DMS53 treated with DMSO at 0.1 percent for 48 hours (cell line): ENCODE measurements around the gene SMOC1.
A peak's percentile ranks its signal among the peaks of the same experiment; 100 is the strongest.

ENCODE experiments used
- DNase-seq: peaks from one replicate; lab custom pipeline; 2025; ENCODE audit not compliant: unreplicated experiment; lab: John Stamatoyannopoulos, UW

The SMOC1 gene

DNA sequence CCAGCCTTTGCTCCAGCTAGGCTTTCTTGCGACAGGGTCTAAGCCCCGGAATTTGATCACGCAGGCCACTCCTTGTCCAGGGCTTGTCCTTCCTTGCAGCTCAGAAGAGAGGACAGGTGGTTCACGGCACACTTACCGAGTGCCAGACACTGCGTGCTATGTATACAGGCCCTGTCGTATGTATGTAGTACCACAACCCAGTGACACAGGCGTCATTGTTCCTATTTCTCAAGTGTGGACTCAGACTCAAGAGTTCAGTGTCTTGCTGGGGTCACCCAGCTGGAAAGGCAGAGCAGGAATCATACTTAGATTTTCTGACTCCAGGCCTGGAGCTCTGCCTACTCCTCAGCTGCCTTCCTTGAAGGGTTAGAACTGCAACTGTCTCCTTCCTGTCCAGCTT is 153.9 kb downstream of the SMOC1 start:
- DNase-seq, result no peak

DNA sequence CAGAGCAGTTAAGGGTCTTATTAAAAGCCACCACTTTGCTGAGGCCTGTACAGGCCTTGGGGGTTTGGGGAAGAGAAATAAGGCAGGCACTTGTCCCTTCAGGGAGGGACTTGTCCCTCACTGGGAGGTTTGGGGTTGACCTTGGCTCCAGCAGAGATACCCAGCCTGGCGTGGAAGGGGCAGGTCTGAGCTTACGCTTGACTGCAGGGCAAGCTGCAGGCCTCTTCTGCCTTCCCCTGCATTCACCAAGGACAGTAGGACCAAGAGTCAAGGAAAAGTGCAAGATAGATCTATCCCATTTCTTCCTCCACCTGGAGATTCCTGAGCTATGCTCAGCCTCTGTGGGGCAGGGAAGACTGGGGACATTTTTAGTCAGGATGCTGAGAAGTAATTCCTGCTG is 154.3 kb downstream of the SMOC1 start:
- no peak for DNase-seq

DNA sequence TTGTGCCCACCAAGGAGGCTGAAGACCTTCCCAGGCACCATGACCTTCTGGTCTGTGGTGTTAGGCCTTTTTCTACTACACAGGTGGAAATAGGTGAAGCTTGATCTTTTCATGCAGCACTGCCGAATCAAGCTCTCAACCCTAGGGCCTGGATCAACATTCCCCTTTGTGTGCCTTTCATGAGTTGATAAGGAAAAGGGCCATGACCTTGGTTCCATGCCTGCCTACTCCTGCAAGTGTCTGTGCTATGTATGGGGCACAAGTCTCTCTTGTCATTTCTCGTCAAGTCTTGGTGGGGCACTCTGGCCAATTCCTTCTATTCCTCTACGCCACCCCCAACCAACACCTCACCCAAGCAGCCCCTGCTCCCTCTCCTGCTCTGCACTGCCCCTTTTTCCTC is 155.0 kb downstream of the SMOC1 start:
- DNase-seq, result no peak

DNA sequence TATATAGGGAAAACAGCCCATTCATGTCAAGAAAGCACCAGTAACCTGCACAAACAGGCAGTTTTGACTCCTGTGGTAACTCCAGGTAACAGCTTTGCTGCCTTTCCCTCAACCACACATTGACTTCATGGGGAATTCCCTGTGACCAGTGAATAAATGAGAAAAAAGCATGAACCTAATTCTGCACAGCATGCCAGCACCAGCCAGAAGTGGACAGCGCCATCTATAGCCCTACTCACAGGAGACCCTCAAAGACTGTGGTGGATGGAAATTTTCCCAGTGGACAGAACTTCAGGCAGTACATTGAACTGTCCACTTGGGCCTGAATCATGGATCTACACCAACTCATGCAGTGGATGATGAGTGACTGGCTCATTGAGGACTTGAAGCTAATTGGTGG is 157.4 kb downstream of the SMOC1 start:
- DNase-seq, result no peak

DNA sequence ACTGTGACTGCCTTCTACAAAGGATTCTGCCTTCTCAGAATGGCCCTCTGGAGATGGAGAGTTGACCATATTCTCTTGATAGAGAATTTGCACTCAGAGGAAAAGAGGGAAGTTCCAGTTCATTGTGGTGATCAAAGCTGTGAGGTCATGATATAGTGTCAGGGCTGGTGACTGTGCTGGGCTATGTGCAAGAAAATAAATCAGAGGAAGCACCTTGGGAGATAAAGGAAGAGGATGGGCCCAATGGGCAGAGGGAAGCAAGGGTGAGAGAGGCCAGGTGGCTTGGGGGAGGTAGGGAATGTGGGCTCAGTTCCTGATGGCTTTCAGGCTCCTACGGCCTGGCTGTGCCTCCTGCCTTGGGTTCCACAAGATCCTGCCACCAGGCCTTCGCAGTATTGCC is 163.8 kb downstream of the SMOC1 start:
- no peak for DNase-seq

DNA sequence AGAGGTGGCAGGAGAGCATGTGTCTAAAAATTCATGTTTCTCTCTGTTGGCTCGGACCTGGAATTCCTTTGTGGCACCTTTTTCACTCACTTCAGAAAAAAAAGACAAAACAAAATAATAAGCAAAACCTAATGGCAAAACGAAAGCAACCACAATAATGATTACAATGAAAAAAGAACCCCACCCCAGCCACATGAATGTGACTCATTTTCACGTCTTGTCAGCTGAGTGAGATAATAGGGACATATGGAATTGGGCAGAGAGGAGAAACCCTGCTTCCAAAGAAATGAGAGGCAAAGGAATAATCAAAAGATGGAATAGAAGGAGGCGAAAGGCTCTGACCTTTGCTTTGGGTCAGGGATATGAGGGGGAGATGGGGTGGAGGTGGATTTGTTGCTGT is 166.1 kb downstream of the SMOC1 start:
- DNase-seq, result no peak

DNA sequence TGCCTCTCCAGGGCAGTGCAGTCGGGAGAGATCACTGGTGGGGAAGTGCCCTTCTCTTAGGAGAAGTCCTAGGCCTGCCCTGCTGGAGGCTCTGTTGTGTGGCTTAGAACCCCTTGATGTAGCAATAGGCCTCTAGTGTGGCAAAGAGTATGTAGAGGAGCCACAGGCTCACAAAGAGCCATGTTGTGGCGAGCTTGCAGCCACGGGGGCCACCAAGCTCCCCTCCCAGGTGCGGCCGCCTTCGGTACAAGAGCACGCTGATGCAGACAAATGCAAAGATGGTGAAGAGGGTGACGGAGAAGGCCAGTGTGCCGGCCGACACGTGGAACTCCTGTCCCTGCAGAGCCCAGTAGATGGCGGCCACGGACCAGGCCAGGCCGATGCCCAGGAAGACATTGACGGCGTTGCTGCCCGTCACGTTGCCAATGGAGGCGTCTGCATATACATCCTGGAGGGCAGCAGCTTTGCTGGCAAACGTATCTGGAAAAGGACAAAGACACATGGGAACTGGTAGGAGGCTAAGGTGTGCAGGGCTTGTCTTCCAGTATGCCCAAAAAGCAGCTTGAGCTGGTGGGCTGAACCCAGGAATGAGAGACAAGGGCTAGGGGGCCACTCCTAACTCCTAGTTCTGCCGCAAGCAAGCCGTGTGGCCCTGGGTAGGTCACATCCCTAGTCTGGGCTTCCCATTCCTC is 166.8 kb downstream of the SMOC1 start:
- DNase-seq, result peak; percentile 17

DNA sequence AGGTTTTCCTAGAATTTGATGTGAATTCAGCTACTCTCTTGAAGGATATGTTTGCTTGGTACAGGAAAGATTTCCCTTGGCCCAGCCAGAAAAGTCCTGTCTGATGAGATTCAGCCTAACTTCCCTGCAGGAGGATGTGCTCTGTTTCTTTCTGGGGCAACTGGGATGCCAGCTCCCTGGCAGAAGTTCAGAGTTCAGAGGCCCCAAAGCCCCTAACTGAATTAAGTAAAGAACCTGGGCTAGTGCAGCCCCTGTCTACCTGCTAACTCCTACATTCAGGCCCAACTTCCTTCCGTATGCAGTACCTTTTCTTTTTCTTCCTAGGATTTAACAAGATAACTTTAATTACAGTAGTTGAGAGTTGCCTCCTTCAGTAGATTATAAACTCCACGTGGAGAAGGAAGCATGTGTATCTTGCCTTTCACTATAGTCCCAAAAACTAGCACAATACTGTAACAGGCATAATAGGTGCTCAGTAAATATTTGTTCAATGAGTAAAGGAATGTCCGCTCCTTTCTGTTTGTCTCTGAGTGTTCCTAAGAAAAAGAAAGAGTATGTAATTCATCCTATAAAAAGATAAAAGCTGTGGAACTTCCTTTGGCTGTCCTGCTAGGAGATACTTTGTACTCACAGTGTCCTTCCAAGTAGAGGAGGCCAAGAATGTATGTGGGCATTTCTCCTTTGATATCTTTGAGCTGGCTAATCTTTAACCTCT is 168.5 kb downstream of the SMOC1 start:
- no peak for DNase-seq

DNA sequence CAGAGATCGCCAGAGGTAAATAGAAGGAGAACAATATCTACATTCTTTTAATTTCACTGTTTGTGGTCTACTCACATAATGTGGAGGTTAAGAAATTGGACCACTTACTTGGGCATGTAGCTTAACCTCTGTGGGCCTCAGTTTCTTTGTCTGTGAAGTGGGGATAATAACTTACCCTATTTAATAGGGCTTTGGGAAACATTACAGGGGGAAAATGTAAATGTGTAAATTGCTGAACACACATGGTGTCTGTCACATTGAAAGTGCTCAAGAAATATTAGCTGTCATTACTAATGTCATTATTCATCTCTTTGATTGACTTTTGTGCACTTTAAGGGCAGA is 169.1 kb downstream of the SMOC1 start:
- DNase-seq, result no peak

DNA sequence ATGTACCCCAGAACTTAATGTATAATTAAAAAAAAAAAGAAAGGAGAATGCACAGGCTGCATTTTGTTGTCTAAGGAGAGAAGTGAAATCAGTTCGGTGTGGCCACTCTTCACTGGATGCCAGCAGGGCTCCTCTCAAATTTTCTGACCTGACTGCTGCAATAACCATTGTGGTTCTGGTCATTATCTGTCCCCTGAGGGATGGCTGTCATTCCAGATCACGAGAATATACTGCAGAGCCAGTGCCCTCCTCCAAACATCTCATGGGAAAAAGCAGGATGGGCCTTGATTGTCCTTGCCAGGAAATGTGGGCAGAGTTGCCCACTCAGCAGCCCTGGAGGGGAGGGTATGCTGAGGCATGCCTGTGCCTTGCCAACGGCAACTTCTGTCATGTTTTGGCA is 170.4 kb downstream of the SMOC1 start:
- no peak for DNase-seq

DNA sequence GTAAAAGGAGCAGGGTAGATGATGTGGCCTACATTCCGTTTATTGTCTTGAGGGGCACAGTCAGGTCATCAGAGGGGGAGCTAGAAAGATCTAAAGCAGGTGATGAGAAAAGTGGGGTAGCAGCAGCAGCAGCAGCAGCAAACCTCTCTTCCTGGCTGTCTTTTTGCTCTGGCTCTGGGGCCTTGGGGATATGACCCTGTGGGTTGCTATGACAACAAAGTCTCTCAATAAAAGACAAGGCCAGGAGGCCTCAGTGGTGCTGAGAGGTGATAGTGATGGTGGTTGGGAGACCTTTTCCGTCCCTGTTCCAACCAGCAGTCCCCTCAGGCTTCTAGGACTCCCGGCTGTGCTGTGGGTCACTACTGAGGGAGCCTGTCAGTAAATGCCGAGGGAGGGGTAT is 170.9 kb downstream of the SMOC1 start:
- no peak for DNase-seq

DNA sequence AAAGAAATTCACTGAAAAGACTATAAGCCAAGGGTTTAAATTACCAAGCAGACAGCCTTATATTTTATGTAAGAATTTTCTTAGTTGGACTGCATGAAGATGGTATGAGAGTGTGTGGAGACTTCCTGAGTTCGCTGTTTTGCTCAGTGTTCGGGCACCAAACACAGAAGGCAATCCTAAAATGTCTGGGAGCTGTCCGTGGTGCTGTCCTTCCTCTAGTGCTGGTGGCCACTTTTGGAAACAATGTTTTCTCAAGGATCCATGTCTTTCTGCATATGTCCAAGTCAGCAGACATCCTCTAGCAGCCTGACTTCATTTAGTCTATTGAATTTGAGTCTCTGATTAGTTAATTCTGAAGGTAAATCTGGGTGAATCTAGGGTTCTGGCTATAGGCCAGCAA is 173.8 kb downstream of the SMOC1 start:
- no peak for DNase-seq

DNA sequence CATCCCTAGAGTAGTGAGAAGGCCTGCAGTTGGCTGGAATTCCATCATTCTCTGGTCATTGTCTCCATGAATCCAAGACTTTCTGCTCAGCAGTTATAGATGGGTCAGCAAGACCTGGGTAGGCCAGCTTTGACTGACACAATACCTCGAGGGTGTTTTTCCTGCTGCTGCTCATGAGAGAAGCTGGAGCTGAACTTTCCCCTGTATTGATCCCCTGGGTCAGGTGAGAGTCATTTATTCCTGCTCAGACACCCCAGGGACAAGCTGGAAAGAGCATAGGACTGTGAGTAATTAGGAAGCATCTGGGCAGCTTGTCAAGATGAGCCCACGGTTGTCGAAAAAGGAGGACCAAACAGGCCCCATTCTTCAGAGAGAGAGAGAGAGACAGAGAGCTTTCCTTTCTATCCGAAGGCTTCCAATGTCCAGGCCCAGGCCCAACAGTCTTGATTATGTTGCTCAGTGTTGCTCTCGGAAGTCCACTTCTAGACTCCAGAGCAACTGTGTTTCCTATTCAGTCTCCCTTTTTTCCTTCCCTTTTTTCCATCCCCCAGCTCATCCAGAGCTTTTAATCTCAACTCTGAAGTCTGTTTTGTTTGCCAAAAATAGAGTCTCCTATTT is 178.4 kb downstream of the SMOC1 start:
- no peak for DNase-seq

DNA sequence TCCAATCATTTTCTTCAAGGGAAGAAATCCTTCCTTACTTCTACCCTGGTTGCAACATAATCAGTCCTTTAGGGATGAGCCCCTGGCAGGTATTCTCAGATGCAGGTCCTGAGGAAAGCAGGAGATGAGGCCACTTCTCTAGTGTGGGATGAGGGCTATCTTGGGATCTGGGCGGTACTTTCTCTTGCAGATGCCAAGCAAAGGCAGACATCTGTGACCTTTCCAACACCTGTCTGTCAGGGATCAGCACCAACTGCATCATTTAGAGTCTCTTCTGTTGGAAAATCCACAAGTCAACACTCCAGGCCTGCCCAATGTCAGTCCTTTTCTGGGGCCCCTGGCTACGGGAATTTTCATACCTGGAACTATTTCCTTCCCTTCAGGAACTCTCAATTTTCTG is 180.3 kb downstream of the SMOC1 start:
- DNase-seq, result no peak

DNA sequence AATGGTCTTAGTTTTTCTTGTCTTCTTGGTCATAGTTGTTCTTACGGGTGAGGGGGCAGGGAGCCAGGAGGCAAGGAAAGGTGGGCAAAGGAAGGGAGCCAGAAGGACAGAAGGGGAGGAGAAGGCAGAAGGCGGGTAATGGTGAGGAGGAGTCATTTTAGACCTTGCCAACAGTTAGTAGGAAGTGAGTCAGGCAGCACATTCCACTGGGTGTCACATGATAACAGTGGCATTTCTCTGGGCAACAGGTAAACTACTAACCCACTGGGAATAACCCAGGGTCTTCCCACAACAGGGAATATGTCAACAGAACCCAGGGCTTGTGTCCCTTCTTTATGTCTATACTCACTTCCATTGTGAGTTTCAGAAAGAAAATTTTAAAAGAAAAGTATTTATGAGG is 181.9 kb downstream of the SMOC1 start:
- DNase-seq, result no peak

DNA sequence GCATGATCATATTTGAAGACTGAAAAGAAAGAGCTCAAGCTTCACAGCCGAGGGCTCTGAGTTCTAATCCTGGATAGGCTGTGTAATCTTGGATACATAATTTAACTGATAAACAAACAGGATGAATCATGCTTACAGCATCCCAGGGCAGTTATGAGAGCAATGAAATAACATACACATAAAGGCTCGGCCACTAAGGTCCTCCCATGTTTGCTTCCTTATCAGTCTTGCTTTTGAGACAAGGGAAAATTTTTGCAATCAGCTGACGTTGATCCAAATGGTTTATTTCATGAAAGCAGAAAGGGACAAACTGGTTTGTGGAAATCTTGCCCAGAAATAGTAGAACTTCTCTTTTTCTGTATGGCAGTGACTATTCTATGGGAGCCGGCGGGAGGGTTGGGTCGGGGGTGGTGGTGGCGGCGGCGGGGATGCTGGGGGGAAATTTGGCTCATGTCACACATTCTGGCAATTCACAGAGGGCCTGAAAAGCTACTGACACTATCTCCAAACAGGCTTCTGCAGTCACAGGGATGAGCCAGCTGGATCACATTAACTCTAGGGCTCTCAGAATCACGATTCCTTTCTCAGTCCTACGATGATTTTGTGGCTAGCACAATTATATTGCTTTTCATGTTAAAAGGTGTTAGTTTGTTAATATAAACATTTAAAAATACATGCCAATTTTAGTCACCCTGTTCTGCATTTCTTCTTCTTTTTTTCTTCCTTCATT is 185.1 kb downstream of the SMOC1 start:
- DNase-seq, result no peak

DNA sequence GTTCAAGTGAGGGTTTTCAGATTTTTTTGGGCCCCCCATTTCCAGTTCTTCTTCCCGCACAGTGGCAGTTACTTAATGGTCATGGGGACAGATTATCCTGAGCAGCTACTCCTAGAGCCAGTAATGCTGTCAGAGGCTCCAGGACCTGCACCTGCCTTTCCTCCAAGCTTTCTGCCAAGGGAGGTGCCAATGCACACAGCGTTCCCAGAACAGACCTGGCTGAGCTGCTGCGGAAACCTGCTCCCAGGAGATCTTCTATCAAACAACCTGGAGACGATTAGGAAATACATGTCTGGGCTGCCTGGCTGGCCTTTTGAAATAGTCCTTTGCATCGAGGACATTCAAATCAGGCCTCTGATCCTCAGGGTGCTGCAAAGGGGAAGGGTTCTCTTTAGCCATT is 188.6 kb downstream of the SMOC1 start:
- DNase-seq, result no peak

DNA sequence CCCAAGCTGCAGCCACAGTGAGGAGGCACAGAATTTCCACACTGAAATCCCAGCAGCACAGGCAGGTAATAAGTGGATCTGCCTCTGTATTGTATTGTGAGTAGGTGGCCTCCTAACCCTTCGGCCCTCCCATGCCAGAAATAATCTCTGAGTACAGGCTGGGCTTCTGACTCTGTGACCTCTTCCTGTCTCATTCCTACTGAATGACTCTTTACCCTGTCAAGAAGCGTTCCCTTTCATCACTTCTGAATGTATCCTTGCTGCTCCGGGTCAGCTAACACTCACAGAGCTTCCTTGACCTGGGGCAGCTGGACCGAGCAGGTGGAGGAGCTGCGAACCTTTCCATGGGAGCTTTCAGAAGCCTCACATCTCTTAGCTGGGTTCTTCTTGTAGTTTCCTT is 190.0 kb downstream of the SMOC1 start:
- no peak for DNase-seq

DNA sequence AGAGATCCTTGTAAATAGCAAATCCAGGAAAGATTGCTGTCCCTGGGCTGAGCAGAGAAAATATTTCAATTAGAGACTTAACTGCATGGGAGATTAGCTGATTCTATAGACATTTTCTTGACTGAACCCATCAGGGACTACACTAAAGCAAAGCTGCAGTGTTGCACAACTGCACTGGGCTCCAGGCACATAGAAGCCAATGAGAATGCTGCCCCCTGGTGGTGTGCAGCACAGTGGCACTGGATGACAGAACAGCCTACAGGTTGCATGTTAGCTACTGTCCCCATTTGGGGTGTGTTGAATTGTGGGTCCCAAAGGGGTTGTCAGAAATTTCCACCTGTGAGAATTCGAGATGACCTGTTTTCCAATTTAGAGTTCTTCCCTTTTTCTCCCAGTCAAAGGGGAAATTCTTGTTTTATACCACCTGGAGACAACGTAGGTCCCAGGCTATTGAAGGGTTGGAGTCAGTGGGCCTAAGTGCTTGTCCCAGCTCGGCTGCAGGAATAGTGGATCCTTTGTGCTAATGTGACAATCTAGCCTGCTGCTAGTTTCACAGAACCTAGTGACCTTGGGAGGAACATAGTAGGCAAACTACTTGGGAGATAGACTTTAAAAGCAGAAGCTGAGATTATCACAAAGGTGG is 194.8 kb downstream of the SMOC1 start:
- DNase-seq, result peak; percentile 28

DNA sequence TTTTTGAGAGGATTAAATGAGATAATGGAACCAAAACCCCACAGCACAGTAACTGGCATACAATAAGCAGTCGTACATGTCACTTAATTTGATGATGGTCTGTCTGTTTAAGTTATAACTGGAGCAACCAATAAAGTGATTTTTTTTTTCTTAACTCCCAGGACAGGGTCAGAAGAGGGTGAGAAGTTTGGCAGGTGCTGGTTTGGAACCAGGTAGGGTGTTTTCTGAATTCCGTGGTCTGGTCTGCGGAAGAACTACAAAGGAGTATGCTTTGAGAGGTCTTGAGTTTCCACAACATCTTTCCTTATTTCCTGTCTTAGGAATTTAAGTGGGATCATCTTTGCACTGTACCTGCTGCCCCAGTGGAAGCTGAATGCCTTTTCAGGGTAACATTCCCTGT is 197.8 kb downstream of the SMOC1 start:
- no peak for DNase-seq

DNA sequence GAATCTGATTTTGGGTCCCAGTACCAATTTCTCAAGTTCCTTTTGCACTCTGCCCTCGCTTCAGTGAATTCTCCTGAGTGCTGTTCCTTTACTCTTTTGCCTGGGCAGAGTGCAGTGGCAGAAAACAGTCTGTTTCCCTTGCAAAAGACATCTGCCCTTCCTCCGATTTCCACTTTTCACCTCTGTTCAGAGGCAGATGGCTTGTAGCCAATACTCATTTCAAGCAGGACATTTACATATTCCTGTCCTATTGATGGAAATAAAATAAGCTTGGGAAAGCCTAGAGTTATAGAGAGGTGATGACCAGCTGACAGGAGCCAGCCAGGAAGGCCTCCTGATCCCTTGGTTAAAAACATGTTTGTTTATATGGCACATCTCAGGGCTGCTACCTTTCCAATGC is 198.5 kb downstream of the SMOC1 start:
- no peak for DNase-seq

DNA sequence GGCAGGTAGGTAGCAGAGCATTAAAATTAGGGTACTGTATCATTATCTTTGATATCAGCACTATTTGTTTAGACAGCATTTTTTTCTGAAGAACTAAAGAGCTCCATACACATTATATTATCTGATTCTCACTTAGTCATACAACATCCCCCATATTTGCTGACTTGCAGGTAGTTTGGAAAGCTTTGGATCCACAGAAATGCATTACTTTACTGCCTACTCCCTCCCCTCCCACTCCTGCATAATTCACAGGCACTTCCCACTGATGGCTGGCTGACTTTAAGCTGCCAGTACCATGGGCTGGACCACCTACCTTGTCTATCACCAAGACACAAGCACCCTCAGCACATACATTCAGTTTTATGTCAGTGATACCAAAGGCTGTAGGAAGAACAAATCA is 199.1 kb downstream of the SMOC1 start:
- DNase-seq, result no peak
